Stimulated activated CD8-positive, alpha-beta memory T cell treated with anti-CD3 and anti-CD28 coated beads, Interleukin-2, amount 100 ng/mL, for 48 hours (primary cell): Measurements from ENCODE around the gene MYO9A.

Experiments used
- DNase-seq, 2 donors: peaks; one replicate each; pipeline ENCODE4 v3.0.0-alpha.2; 2020; ENCODE audit warnings: low read depth in 2 of 2

The MYO9A gene

DNA sequence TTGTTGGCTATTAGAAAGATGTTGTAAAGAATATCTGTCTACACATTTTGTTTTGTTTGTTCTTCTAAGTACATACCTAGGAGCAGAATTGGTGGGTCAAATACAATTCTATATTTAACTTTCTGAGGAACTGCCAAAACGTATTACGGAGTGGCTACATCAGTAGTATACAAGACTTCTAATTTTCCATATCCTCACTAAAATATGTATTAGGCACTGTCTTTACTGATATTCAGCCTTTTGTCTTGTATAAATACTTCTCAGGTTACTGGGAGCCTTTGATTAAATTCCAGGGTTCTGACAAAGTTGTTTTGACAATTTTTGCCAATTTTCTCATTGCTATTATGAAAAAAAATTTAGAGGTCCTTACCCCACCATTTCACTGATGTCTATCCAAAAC lies 160.9 kb downstream of the MYO9A start:
- no peak for DNase-seq

DNA sequence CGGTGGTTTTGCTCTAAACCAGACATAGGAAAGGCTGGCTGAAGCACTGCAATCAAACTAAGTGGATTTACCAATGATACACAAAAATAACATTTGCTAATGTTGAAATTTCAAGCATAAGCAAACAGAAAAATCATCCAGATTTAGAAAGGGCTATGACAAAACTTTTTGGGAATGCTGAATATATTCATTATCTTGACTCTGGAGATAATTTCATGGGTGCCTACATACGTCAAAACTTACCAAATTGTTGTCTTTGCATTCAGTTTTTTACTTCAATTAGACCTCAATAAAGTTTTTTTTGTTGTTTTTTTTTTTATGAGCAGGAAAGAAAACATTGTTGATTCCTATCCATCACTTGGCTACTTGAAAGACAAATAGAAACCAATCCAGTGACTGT lies 166.8 kb downstream of the MYO9A start:
- no peak for DNase-seq

DNA sequence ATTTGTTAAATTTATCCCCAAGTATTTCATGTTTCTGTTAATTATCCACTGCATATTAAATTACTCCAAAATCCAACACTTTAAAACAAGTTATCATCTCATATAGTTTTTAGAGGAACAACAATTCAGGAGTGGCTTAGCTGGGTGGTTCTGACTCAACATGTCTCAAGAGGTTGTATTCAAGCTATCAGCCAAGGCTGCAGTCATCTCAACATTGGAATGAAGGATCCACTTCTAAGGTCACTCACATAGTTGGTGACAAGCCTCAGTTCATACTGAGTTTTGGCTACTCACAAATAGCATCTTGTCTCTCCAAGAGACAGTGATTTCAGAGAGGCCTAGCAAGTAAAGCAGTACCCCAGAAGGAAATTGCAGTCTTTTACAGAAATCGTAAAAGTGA lies 172.9 kb downstream of the MYO9A start:
- DNase-seq, result no peak

DNA sequence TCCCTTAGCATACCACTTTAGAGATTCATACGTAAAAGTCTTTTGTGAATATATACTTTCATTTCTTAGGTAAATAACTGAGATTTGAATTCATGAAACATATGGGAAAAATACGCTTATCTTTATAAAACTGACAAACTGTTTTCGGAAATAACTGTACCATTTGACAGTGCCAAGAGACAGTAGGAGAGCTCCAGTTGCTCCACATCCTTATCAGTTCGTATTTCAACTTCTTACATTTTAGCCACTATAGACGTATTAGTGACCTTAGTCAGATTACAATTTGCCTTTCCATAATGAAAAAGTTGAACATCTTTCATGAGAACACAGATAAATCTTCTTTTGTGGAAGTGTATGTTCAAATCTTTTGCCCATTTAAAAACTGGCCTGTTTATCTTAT lies 174.1 kb downstream of the MYO9A start:
- no peak for DNase-seq

DNA sequence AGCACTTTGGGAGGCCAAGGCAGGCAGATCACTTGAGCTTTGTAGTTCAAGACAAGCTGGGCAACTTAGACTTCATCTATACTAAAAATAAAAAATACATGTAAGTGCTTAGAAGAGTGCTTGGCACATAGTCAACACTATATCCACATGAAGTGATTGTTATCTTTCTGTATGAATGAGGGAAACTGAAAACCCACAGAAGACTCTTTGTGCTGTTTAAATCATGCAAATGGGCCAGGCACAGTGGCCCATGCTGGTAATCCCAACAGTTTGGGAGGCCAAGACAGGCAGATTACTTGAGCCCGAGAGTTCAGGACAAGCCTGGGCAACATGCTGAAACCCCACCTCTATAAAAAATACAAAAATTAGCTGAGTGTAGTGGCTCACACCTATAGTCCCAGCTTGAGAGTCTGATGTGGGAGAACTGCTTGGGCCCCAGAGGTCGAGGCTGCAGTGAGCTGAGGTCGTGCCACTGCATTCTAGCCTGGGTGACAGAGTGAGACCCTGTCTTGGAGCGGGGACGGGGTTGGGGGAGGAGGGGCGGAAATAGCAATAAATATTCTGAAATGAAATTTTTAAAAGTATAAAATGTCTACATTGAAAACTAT lies 177.9 kb downstream of the MYO9A start:
- no peak for DNase-seq

DNA sequence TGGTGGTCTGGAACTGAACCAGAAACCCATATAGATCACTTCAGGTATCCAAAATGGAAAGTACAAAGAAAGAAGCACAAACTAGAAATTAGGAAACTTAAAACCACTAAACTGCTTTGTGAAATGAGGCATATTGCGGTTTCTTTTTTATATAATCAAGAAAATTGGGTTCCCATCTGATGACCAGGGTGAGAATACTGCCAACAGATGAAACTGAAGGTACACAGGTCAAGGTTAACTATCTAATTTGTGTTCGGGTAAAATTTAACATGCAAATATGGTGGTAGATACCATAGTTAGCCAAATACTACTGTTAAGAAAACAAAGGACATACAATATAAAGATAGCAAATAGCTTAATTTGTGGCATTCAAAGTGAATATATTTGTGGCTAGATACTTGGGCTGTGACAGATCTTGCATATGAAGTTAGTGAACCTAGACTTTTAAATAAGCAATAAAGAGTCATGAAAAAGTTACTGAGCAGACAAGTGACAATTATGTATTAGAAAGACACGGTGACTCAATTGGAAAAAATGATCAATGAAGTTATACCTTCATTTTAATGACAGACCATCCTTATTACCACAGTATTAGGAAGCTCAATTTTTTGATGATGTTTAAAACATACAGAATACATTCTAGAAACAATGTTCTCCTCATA lies 180.2 kb downstream of the MYO9A start:
- no peak for DNase-seq

DNA sequence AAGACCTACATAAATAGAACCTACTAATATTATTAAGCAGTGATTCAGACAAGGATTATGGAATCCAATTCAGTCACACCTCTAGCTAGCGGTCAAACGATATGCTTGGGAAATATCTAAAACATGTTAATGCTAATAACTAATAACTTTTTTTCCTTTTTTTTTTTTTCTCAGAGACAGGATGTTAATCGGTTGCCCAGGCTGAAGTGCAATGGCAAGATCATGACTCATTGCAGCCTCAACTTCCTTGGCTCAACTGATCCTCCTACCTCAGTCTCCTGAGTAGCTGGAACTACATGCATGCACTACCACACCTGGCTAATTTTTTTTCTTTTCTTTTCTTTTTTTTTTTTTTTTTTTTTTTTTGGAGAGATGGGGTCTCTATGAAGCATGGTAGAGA lies 183.5 kb downstream of the MYO9A start:
- DNase-seq, result no peak

DNA sequence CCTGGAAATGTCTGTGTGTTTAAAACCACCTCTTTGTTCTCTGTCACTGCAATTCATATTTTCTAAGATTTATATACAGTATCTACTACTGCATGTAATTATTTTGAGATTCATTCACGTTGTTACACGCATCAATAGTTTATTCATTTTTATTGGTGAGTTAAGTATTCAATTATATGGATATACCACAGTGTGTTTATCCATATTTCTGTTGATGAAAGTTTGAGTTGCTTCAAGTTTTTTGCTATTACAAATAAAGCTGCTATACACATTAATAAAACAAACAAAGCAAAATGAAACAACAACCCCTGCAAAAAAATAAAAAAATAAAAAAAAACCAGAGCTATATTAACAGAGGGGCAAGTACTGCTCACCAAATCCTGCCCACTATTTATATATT lies 185.3 kb downstream of the MYO9A start:
- no peak for DNase-seq

DNA sequence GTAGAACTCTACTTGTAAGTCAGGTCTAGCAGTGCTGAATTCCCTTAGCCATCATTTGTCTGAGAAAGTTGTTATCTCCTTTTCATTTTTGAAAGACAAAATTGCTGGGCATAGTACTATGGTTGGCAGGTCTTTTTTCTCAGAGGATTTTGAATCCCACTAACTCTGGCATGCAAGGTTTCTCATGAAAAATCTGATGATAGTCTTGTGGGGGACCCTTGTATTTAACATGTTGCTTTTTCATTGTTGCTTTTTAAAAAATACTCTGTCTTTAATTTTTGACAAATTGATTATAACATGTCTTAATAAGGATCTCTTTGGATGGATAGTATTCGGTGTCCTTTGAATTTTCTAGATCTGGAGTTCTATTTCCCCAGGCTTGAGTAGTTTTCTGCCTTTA lies 186.7 kb downstream of the MYO9A start:
- no peak for DNase-seq

DNA sequence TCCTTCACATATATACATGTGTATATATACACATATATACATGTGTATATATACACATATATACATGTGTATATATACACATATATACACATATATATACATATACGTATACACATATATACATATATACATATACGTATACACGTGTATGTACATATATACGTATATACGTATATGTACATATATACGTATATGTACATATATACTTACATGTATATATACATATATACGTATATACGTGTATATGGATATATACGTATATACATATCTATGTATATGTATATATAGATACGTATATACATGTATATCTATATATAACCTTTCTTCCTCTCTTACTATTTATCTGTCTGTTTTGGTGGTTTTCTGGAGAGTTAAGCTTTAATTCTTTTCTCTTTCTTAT lies 192.8 kb downstream of the MYO9A start:
- DNase-seq, result no peak

DNA sequence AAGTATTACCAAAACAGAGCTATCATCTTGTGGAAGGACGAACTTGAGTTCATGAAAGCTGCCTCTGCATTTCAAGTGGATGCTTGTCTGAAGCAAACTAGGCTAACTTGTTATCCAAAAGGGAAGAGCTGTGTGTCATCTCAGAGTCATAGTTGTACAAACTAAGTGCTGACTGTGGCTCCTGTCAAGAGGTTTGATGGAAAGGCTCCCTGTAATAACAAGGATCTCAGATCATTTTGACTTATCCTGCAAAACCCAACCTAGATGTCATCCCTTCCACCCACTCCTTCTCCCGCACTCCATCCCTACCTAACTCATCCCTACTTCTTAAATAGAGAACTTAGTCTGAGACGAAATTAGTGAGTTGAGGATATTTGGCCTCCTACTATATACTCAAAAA lies 196.8 kb downstream of the MYO9A start:
- DNase-seq, result no peak

DNA sequence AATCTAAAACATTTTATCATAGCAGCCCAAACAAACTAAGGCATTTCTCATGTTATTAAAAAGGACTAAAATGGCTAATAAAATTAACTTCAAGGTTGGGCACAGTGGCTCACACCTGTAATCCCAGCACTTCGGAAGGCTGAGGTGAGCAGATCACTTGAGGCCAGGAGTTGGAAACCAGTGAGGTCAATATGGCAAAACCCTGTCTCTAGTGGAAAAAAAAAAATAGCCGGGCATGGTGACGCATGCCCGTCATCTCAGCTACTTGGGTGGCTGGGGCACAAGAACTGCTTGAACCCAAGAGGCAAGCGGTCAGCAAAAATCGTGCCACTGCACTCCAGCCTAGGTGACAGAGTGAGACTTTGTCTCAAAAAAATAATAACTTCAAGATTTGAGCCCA lies 197.4 kb downstream of the MYO9A start:
- DNase-seq, result no peak

DNA sequence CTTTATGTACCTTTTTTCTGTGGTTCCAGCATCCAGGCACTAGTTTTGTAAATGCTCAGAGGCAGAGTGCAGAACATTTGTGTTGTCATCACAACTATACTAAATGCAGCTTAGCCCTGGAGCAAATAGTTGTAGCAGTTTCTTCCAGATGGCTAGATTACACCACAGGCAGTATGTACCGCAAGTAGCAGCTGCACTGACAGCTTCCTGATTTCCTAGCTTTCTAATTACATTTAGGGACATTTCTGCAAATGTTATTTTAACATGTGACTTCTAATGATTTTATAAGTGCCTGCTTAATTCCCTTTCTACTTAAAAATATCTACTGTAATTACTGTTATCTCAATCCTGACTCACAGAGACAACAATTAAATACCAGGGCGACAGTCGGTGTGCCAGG lies 201.1 kb downstream of the MYO9A start:
- no peak for DNase-seq

DNA sequence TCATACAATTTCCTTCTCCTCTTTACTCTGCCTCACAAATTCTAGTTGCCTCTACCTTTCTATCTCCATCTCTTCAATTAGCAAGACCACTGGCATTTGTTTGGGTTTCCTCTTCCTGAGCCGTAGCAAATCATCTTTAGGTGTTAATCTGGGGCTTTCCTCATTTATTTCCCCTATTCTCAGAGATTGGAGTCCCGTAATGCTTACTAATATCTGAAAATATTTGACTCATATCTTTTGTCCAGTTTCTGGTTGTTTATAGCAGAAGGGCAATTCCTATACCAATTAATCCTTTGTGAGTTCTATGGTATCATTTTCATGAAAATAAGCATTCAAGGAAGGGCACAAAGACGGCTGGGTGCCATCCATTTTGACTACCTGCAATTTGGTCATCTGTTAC lies 203.9 kb downstream of the MYO9A start:
- DNase-seq, result no peak

DNA sequence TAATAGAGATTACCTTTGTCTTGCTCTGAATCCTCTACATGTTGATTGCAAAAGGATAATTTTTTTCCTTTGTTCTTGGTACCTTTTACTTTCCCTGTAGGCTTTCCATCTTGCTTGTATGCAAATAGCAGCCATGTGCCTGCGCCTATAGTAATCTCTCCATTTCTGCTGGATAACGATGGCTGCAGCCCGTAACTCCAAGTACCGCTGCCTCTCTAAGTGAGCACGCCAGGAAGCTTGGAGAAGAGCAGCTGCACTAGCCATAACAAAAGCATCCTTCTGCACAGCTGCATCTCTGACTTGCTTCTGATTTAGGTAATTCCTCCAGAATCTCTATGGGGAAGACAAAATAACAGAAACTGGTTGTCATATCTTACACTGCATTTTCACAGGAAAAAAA lies 218.3 kb downstream of the MYO9A start:
- no peak for DNase-seq

DNA sequence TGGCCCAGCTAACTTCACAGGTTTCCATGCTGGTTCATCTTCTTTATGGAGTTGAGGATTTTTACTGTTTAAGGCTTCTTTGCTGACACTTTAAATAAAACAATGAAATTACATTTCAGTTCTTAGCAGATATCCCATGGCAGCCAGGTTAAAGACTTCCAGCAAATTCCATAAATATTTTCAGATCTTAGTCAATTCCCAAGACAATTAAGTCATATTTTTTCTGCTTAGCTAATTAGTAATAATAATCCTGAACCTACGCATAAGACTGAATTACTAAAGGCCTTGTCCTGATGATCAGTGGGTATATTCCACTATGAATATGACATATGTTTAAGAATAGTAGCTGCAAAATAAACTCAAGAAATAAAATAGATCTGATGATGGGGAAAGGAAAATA lies 224.3 kb downstream of the MYO9A start:
- DNase-seq, result no peak

DNA sequence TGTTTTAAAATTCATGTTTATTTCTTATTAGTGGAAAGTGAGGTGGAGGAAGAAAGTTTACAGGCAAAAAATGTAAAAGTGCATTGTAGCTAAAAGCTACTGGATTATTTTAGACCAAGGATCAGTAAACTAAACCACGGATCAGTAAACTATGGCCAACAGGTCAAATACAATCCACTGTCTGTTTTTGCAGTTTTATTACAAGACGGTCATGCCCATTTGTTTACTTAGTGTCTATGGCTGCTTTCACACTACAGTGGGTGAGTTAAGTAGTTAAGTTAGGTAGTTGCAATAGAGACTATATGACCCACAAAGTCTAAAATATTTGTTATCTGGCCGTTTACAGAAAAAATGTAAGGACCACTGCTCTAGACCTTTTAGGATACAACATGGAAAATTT lies 225.6 kb downstream of the MYO9A start:
- DNase-seq, result no peak

DNA sequence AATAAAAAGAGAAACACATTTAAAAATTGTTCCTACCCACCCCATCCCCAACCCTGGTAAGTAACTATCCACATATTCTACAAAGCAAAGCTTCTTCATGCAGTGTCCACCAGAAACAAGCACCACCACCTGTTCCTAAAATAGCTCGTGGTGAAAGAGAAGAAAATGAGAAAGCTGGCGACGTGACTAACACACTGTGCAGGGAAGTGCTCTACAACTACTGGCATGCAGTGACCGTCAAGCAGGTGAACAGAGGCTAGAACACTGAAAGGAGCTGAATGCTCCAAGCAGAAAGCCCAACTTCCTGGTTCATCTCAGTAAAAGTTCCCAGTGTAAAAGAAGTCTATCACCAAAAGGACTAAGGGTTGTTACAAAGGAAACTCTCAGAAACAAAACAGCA lies 226.9 kb downstream of the MYO9A start:
- no peak for DNase-seq

DNA sequence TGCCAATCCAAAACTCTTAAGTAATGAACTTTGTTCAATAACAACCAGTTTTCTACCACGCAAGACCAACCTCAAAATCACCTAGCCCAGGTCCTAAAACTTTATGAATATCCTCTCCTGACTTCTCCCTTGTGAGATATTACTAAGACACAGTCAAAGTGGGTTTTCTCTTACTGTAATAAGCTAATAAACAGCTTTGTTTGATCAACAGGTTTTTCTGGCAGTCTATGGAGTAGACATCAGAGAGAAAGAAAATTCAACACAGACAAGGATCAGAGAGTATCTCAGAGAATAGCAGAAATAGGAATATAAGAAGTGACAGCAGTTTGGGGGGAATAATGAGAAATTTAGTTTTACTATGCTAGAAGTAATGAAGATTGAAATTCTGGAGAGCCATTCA lies 228.0 kb downstream of the MYO9A start:
- no peak for DNase-seq

DNA sequence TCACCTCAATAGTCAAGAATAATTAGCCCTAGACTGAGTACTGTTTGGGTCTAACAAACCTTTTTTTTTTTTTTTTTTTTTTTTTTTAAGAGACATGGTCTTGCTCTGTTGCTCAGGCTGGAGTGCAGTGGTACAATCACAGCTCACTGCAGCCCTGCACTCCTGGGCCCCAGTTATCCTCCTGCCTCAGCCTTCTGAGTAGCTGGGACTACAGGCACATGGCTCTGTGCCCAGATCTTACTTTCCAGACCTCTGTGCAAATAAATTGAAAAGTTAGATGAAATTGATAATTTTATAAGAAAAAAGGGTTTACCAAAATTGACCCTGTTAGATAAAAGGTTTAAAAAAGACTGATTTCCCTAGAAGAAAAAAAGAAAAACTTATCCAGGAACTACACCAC lies 228.6 kb downstream of the MYO9A start:
- DNase-seq, result no peak

DNA sequence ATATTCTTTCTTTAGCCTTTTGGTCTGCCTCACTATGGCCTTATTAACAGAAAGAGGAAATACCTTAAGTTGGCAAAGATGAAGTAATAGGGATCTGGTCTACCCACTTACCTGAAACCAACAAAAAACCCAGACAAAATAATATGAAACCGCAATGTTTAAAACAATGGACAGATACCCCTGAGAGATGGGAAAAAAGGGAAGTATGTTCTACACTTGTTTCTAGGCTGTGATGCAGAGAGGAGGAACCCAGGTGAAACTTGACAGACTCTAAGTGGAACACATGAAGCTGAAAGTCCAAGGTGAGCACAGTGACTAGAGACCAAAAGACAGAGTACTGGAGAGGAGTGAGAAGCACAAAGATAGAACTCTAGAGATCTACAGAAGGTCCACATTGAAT lies 229.2 kb downstream of the MYO9A start:
- no peak for DNase-seq

DNA sequence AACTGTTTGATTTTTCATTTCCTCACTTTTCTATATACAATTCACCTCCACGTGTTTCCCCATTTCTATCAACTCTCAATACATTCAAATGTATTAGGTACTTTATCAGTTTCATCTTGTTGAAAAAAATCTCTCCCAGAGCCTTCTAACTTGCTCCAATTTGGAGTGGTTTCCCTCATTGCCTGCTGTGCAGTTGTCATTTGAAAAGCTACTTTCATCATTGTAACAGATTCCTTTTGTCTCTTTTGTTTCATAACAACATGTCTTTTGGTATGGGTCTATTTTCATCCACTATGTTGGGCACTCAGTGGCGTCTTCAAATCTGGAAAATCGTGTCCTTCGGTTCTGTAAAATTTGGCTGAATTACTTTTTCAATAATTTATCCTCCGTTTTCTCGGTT lies 232.6 kb downstream of the MYO9A start:
- DNase-seq, result no peak

DNA sequence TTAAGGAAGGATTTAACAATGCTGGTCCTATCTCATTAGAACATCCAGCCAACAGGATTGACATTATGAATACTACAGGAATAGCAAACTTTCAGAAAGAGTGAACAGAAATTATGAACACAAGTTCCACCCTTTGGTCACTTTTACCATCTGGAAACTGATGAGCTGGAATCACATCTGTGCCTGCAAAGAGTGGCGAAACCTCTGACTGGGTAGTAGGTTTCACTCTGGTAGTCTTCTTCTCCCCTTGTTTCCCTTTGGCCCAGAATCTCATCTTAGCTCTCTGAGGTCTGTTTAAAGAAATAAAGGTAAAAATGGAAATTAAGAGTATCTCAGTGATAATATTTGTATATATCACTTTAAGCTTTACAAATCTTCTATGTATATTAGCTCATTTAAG lies 234.5 kb downstream of the MYO9A start:
- no peak for DNase-seq

DNA sequence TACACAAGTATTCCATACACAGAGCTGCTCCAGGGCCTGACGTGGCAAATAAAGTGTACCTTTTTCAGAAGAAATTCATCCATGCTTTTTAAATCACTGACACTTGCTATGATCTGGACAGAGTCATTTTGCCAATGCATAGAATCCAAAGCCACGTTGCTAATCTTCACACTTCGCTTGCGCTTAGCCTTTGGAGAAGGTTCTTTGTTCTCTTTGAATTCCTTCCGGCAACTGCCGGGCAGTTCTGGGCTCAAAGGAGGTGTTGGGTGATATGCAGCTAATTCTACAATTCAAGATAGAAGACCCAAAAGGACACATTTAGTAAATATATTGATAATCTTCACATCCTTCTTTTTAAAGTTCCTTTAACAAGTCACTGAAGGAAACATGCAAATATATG lies 237.7 kb downstream of the MYO9A start:
- DNase-seq, result no peak
